HG03469 (cell line): ENCODE results near the gene ANTKMT.

Experiments used
- ATAC-seq: cut with Tn5 transposase; IDR thresholded peaks from one replicate; pipeline ENCODE4 v1.9.1; 2021; ENCODE audit warnings: mild to moderate bottlenecking, moderate library complexity, moderate number of reproducible peaks; ENCODE audit not compliant: unreplicated experiment

Gene ANTKMT

GRCh38 chr16:695355-696089 is 25.4 kb upstream of the ANTKMT start:
- no peak for ATAC-seq

GRCh38 chr16:698911-699671 is 21.9 kb upstream of the ANTKMT start:
- ATAC-seq = no peak

GRCh38 chr16:700684-701584 is 20.0 kb upstream of the ANTKMT start:
- no peak for ATAC-seq

- ATAC-seq = no peak
Measured at GRCh38 chr16:702341-702740, 18.6 kb upstream of the ANTKMT start.

GRCh38 chr16:703406-703805 is 17.5 kb upstream of the ANTKMT start:
- ATAC-seq = no peak

- ATAC-seq = no peak
Measured at GRCh38 chr16:704047-704446, 16.9 kb upstream of the ANTKMT start.

GRCh38 chr16:704552-705380 is 16.2 kb upstream of the ANTKMT start:
- no peak for ATAC-seq

GRCh38 chr16:705431-706188 is 15.3 kb upstream of the ANTKMT start, which contains the start of gene FBXL16:
Gene FBXL16 (minus strand): TSS chr16:705801. CDS start chr16:697405, 8,396 bp downstream.
- no peak for ATAC-seq

GRCh38 chr16:706189-707061 is 14.5 kb upstream of the ANTKMT start:
- ATAC-seq = no peak

GRCh38 chr16:707062-707538 is 13.8 kb upstream of the ANTKMT start:
- no peak for ATAC-seq

GRCh38 chr16:708019-708418 is 12.9 kb upstream of the ANTKMT start:
- ATAC-seq = no peak

GRCh38 chr16:708959-709358 is 12.0 kb upstream of the ANTKMT start:
- no peak for ATAC-seq

- ATAC-seq = no peak
Measured at GRCh38 chr16:709566-710499, 11.1 kb upstream of the ANTKMT start.

GRCh38 chr16:710500-711075 is 10.4 kb upstream of the ANTKMT start:
- no peak for ATAC-seq

- no peak for ATAC-seq
Measured at GRCh38 chr16:711084-711483, 9.9 kb upstream of the ANTKMT start.

GRCh38 chr16:711548-712320 is 9.2 kb upstream of the ANTKMT start:
- ATAC-seq = no peak
